Dedifferentiated amniotic fluid mesenchymal stem cell (primary cell): ENCODE data around the gene NCKAP5.
"Not testable (repeated sequence)": the region's sequence is repeated elsewhere in the genome, so short reads cannot be mapped to it uniquely, and the experiment has no call there.

ENCODE experiments used
- DNase-seq: peaks from one replicate; pipeline ENCODE4 v3.0.0-alpha.2; 2016; ENCODE audit errors: extremely low spot score

NCKAP5 gene

GRCh38 chr2:132809962-132810361 lies 758.3 kb downstream of the NCKAP5 start:
- DNase-seq: not testable (repeated sequence)

GRCh38 chr2:132804051-132804450 lies 764.2 kb downstream of the NCKAP5 start:
- no peak for DNase-seq

- DNase-seq: no peak
Measured at GRCh38 chr2:132798341-132798740, 769.9 kb downstream of the NCKAP5 start.

- peak; percentile 49 for DNase-seq
Measured at GRCh38 chr2:132797556-132797955, 770.7 kb downstream of the NCKAP5 start.

GRCh38 chr2:132797071-132797470 lies 771.2 kb downstream of the NCKAP5 start:
- DNase-seq: no peak

GRCh38 chr2:132795220-132795619 lies 773.0 kb downstream of the NCKAP5 start:
- DNase-seq: no peak

- DNase-seq: no peak
Measured at GRCh38 chr2:132793532-132793931, 774.7 kb downstream of the NCKAP5 start.

GRCh38 chr2:132790207-132790785 lies 778.0 kb downstream of the NCKAP5 start:
- DNase-seq: no peak

- DNase-seq: no peak
Measured at GRCh38 chr2:132789066-132789465, 779.2 kb downstream of the NCKAP5 start.

- DNase-seq: no peak
Measured at GRCh38 chr2:132788310-132788838, 779.9 kb downstream of the NCKAP5 start.

GRCh38 chr2:132783883-132784282 lies 784.4 kb downstream of the NCKAP5 start:
- no peak for DNase-seq

- no peak for DNase-seq
Measured at GRCh38 chr2:132782176-132782783, 786.0 kb downstream of the NCKAP5 start.

GRCh38 chr2:132780651-132781050 lies 787.6 kb downstream of the NCKAP5 start:
- DNase-seq: no peak

GRCh38 chr2:132779206-132779721 lies 789.0 kb downstream of the NCKAP5 start:
- no peak for DNase-seq

GRCh38 chr2:132776287-132776686 lies 792.0 kb downstream of the NCKAP5 start:
- no peak for DNase-seq

GRCh38 chr2:132774189-132774588 lies 794.1 kb downstream of the NCKAP5 start:
- DNase-seq: no peak

GRCh38 chr2:132773331-132773730 lies 794.9 kb downstream of the NCKAP5 start:
- no peak for DNase-seq

- no peak for DNase-seq
Measured at GRCh38 chr2:132772340-132772739, 795.9 kb downstream of the NCKAP5 start.

GRCh38 chr2:132766573-132766972 lies 801.7 kb downstream of the NCKAP5 start:
- DNase-seq: no peak

- no peak for DNase-seq
Measured at GRCh38 chr2:132761437-132761836, 806.8 kb downstream of the NCKAP5 start.

GRCh38 chr2:132760971-132761370 lies 807.3 kb downstream of the NCKAP5 start:
- DNase-seq: no peak

GRCh38 chr2:132760405-132760804 lies 807.9 kb downstream of the NCKAP5 start:
- DNase-seq: no peak

- no peak for DNase-seq
Measured at GRCh38 chr2:132758995-132759394, 809.3 kb downstream of the NCKAP5 start.
